Trophoblast cell (in vitro differentiated cells and primary cell): Measurements from ENCODE around the gene PLA2G2C.

Experiments
- DNase-seq, 2 donors: peaks; one replicate each; pipeline ENCODE4 v3.0.0-alpha.2; 2016
- H2AFZ ChIP-seq: 2 replicates; pipeline ENCODE4 v1.6.1; 2013; ENCODE audit warnings: low read length, moderate library complexity, mild to moderate bottlenecking; ENCODE audit not compliant: insufficient read depth, poor library complexity
- H2AK5ac ChIP-seq: 2 replicates; pipeline ENCODE4 v1.6.1; 2013; ENCODE audit warnings: mild to moderate bottlenecking, low read length
- H2BK120ac ChIP-seq: 2 replicates; pipeline ENCODE4 v1.6.1; 2013; ENCODE audit warnings: low read length, mild to moderate bottlenecking, moderate library complexity; ENCODE audit not compliant: insufficient read depth, poor library complexity
- H2BK12ac ChIP-seq: 2 replicates; pipeline ENCODE4 v1.6.1; 2013; ENCODE audit warnings: mild to moderate bottlenecking, low read length, moderate library complexity
- H2BK5ac ChIP-seq: 2 replicates; pipeline ENCODE4 v1.6.1; 2013; ENCODE audit warnings: low read length, low read depth, moderate library complexity, mild to moderate bottlenecking; ENCODE audit not compliant: poor library complexity
- H3K14ac ChIP-seq: 2 replicates; pipeline ENCODE4 v1.6.1; 2013; ENCODE audit warnings: mild to moderate bottlenecking, low read length
- H3K18ac ChIP-seq: 2 replicates; pipeline ENCODE4 v1.6.1; 2013; ENCODE audit warnings: mild to moderate bottlenecking, low read length
- H3K23ac ChIP-seq: 2 replicates; pipeline ENCODE4 v1.6.1; 2013; ENCODE audit warnings: low read length
- H3K27ac ChIP-seq: 2 replicates; pipeline ENCODE4 v1.5.1; 2013; ENCODE audit warnings: low read depth, mild to moderate bottlenecking, inconsistent platforms, low read length, moderate library complexity
- H3K27me3 ChIP-seq: 2 replicates; pipeline ENCODE4 v1.6.1; 2013; ENCODE audit warnings: inconsistent platforms, mild to moderate bottlenecking, low read length, moderate library complexity; ENCODE audit not compliant: insufficient read depth
- H3K36me3 ChIP-seq, 2 experiments: 1 replicate in 1 of 2; 2 replicates in 1 of 2; pipeline ENCODE4 v1.6.1; 2013; ENCODE audit warnings: low read length in 2 of 2, mild to moderate bottlenecking in 2 of 2, moderate library complexity in 1 of 2; ENCODE audit not compliant: insufficient read depth in 2 of 2, control insufficient read depth in 1 of 2
- H3K4ac ChIP-seq: 2 replicates; pipeline ENCODE4 v1.6.1; 2013; ENCODE audit warnings: low read depth, mild to moderate bottlenecking, low read length, moderate library complexity
- H3K4me1 ChIP-seq, 2 experiments: 1 replicate in 1 of 2; 2 replicates in 1 of 2; pipeline ENCODE4 v1.6.1; 2013; ENCODE audit warnings: low read length in 2 of 2, mild to moderate bottlenecking in 2 of 2, moderate library complexity in 1 of 2; ENCODE audit not compliant: insufficient read depth in 2 of 2, control insufficient read depth in 1 of 2
- H3K4me2 ChIP-seq: 2 replicates; pipeline ENCODE4 v1.6.1; 2013; ENCODE audit warnings: inconsistent platforms, mild to moderate bottlenecking, low read length, moderate library complexity
- H3K4me3 ChIP-seq: 2 replicates; pipeline ENCODE4 v1.5.1; 2013; ENCODE audit warnings: mild to moderate bottlenecking, low read depth, low read length, inconsistent platforms
- H3K79me1 ChIP-seq: one replicate; pipeline ENCODE4 v1.6.1; 2013; ENCODE audit warnings: low read length
- H3K79me2 ChIP-seq: 2 replicates; pipeline ENCODE4 v1.6.1; 2013; ENCODE audit warnings: low read length, mild to moderate bottlenecking; ENCODE audit not compliant: control insufficient read depth, insufficient read depth, poor library complexity
- H3K9ac ChIP-seq: 2 replicates; pipeline ENCODE4 v1.6.1; 2013; ENCODE audit warnings: mild to moderate bottlenecking, low read length
- H3K9me3 ChIP-seq: 2 replicates; pipeline ENCODE4 v1.6.1; 2013; ENCODE audit warnings: low read depth, mild to moderate bottlenecking, control low read depth, inconsistent platforms, low read length; ENCODE audit not compliant: insufficient read depth
- H4K12ac ChIP-seq: 2 replicates; pipeline ENCODE4 v1.6.1; 2013; ENCODE audit warnings: low read depth, mild to moderate bottlenecking, low read length, moderate library complexity
- H4K8ac ChIP-seq: 2 replicates; pipeline ENCODE4 v1.6.1; 2013; ENCODE audit warnings: low read depth, mild to moderate bottlenecking, low read length, moderate library complexity
- H4K91ac ChIP-seq: one replicate; pipeline ENCODE4 v1.6.1; 2013; ENCODE audit warnings: low read depth, mild to moderate bottlenecking, low read length, moderate library complexity
- WGBS: extraction: QIAGEN DNeasy Blood & Tissue Kit; methylation state at CpG from one replicate; pipeline ENCODE4 v1.1.7; 2013; ENCODE audit warnings: missing lambda C conversion rate; ENCODE audit not compliant: insufficient read length, insufficient coverage; ENCODE audit errors: extremely low coverage; 5-methylcytosine and 5-hydroxymethylcytosine counted together

Gene PLA2G2C

GRCh38 chr1:20160034-20160433 is 26.3 kb downstream of the PLA2G2C start:
- Histone ChIP-seq H4K8ac (no peak overlapping the region), H2BK5ac (no peak overlapping the region), H3K79me2 (no peaks in the 10 kb centered on the region), H3K27ac (no peak overlapping the region), H3K23ac (no peak overlapping the region), H3K14ac (no peak overlapping the region), H3K18ac (no peak overlapping the region), H3K9ac (no peak overlapping the region), H4K91ac (no peak overlapping the region), H2BK12ac (no peak overlapping the region), H2AK5ac (no peak overlapping the region), H2AFZ (no peak overlapping the region), H3K4me1 (no peaks in the 10 kb centered on the region), H3K4me2 (no peak overlapping the region), H2BK120ac (no peak overlapping the region), H3K79me1 (no peaks in the 10 kb centered on the region), H3K4ac (no peak overlapping the region), H4K12ac (no peak overlapping the region), H3K4me3 (no peak overlapping the region), H3K27me3 (no peaks in the 10 kb centered on the region), H3K36me3 (no peaks in the 10 kb centered on the region), H3K9me3 (peaks cover 22% of the 10 kb centered on the region)
- no CpG with 5 or more reads among the region's 1 CpG for whole genome bisulfite sequencing
- no peak for DNase-seq

GRCh38 chr1:20158358-20159070 is 27.8 kb downstream of the PLA2G2C start:
- no peaks in the 10 kb centered on the region for H3K27me3 ChIP-seq
- no peak overlapping the region for H4K12ac ChIP-seq
- H3K9me3 ChIP-seq, result peaks cover 16% of the 10 kb centered on the region
- H2BK120ac ChIP-seq, result no peak overlapping the region
- no peak overlapping the region for H2AK5ac ChIP-seq
- WGBS, result no CpG with 5 or more reads among the region's 7 CpGs
- no peak overlapping the region for H3K14ac ChIP-seq
- H3K79me2 ChIP-seq, result no peaks in the 10 kb centered on the region
- no peak overlapping the region for H2AFZ ChIP-seq
- H4K91ac ChIP-seq, result no peak overlapping the region
- no peak overlapping the region for H3K27ac ChIP-seq
- H3K4me1 ChIP-seq, result peaks cover 0 to 2% of the 10 kb centered on the region in 2 experiments
- no peak overlapping the region for H2BK5ac ChIP-seq
- no peak overlapping the region for H3K23ac ChIP-seq
- no peak overlapping the region for H2BK12ac ChIP-seq
- H3K4me2 ChIP-seq, result no peak overlapping the region
- DNase-seq, result peak in 1 of 2 donors; percentile 18
- no peak overlapping the region for H3K9ac ChIP-seq
- no peak overlapping the region for H3K4ac ChIP-seq
- no peak overlapping the region for H3K4me3 ChIP-seq
- no peak overlapping the region for H4K8ac ChIP-seq
- H3K36me3 ChIP-seq, result no peaks in the 10 kb centered on the region
- no peak overlapping the region for H3K18ac ChIP-seq
- no peaks in the 10 kb centered on the region for H3K79me1 ChIP-seq

- WGBS, result no CpG with 5 or more reads among the region's 18 CpGs
- no peak overlapping the region for H4K8ac ChIP-seq
- H3K18ac ChIP-seq, result no peak overlapping the region
- no peak overlapping the region for H3K4ac ChIP-seq
- no peak overlapping the region for H2AFZ ChIP-seq
- peaks cover 2% of the 10 kb centered on the region for H3K9me3 ChIP-seq
- DNase-seq, result no peak
- no peak overlapping the region for H3K4me3 ChIP-seq
- H4K91ac ChIP-seq, result peak overlapping the region; percentile 20
- no peaks in the 10 kb centered on the region for H3K79me2 ChIP-seq
- H4K12ac ChIP-seq, result no peak overlapping the region
- no peak overlapping the region for H3K4me2 ChIP-seq
- no peaks in the 10 kb centered on the region for H3K27me3 ChIP-seq
- H3K23ac ChIP-seq, result no peak overlapping the region
- peaks cover 0 to 6% of the 10 kb centered on the region in 2 experiments for H3K4me1 ChIP-seq
- no peak overlapping the region for H2BK5ac ChIP-seq
- no peak overlapping the region for H2AK5ac ChIP-seq
- no peak overlapping the region for H3K14ac ChIP-seq
- H3K79me1 ChIP-seq, result no peaks in the 10 kb centered on the region
- no peak overlapping the region for H3K27ac ChIP-seq
- H3K36me3 ChIP-seq, result no peaks in the 10 kb centered on the region
- no peak overlapping the region for H3K9ac ChIP-seq
- no peak overlapping the region for H2BK120ac ChIP-seq
- H2BK12ac ChIP-seq, result no peak overlapping the region
Measured at GRCh38 chr1:20154301-20154831, 32.0 kb downstream of the PLA2G2C start.

- Histone ChIP-seq H3K27ac (no peak overlapping the region), H3K9ac (no peak overlapping the region), H3K4ac (no peak overlapping the region), H3K4me1 (peaks cover 0 to 6% of the 10 kb centered on the region in 2 experiments), H3K79me1 (no peaks in the 10 kb centered on the region), H3K36me3 (no peaks in the 10 kb centered on the region), H2AFZ (no peak overlapping the region), H4K91ac (no peak overlapping the region), H2BK12ac (no peak overlapping the region), H3K14ac (no peak overlapping the region), H3K79me2 (no peaks in the 10 kb centered on the region), H3K27me3 (no peaks in the 10 kb centered on the region), H4K8ac (no peak overlapping the region), H3K9me3 (peaks cover 3% of the 10 kb centered on the region), H2AK5ac (no peak overlapping the region), H2BK5ac (no peak overlapping the region), H3K18ac (no peak overlapping the region), H4K12ac (no peak overlapping the region), H3K4me3 (no peak overlapping the region), H3K23ac (no peak overlapping the region), H3K4me2 (no peak overlapping the region), H2BK120ac (no peak overlapping the region)
- WGBS, result no CpG with 5 or more reads among the region's 6 CpGs
- peak in 1 of 2 donors; percentile 12 for DNase-seq
Measured at GRCh38 chr1:20153000-20153418, 33.3 kb downstream of the PLA2G2C start.
